Breast epithelium (tissue), 3 donors: ENCODE data around the gene TBC1D20.

Experiments used
- POLR2AphosphoS5 ChIP-seq, 3 donors: sonication (generic); formaldehyde crosslinking; IDR thresholded peaks; one replicate each; pipeline ENCODE4 v1.6.1; 2017; ENCODE audit warnings: antibody characterized with exemption in 3 of 3
- TF ChIP-seq, protein P1 (sequence below), 3 donors: fragments of 450-650 bp; IDR thresholded peaks; one replicate each; pipeline ENCODE4 v1.5.1; 2016 to 2017; ENCODE audit warnings: antibody characterized with exemption in 3 of 3, mild to moderate bottlenecking in 3 of 3, moderate library complexity in 3 of 3

DNA sequence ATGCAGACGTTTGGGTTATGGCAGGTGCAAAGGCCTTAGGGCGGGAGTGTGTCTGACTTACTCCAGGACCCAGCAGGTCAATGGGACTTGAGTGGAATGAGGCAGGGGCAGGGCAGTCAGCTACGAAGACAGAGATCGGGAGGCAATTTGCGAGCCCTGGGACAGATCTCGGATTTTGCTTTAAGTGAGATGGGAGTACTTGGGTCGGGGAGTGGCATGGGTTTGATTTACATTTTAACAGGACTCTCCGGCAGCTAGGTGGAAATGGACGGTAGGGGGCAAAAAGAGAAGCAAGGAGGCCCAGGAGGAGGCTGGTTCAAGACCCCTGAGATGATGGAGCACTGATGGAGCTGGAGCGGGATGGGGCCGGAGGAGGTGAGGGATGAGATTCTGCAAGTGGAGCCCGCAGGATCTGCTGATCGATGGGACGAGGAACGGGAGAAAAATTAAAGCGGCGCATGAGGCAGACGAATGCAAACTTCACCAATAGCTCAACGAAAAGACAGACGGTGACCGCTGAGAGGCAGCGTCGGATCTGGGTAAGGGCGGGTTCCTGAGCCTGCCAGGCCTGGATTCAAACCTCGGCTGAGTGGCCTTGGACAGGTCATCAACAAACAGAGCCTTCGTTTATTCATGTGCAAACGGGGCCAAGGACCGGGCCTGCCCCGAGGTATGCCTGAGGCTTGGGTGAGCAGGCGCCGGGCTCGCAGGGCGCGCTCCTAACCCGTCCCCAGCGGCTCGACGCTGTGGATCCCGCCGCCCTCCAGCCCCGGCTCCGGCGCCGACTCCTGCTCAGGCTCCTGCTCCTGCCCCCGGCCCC lies 55.0 kb downstream of the TBC1D20 start:
- TF ChIP-seq, protein P1, sequence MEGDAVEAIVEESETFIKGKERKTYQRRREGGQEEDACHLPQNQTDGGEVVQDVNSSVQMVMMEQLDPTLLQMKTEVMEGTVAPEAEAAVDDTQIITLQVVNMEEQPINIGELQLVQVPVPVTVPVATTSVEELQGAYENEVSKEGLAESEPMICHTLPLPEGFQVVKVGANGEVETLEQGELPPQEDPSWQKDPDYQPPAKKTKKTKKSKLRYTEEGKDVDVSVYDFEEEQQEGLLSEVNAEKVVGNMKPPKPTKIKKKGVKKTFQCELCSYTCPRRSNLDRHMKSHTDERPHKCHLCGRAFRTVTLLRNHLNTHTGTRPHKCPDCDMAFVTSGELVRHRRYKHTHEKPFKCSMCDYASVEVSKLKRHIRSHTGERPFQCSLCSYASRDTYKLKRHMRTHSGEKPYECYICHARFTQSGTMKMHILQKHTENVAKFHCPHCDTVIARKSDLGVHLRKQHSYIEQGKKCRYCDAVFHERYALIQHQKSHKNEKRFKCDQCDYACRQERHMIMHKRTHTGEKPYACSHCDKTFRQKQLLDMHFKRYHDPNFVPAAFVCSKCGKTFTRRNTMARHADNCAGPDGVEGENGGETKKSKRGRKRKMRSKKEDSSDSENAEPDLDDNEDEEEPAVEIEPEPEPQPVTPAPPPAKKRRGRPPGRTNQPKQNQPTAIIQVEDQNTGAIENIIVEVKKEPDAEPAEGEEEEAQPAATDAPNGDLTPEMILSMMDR (IDR thresholded peaks at IDR 0.05), result no peak
- TF ChIP-seq POLR2AphosphoS5 (IDR thresholded peaks at IDR 0.05), result no peak
